ENCODE results near the gene IGSF8.

DNA sequence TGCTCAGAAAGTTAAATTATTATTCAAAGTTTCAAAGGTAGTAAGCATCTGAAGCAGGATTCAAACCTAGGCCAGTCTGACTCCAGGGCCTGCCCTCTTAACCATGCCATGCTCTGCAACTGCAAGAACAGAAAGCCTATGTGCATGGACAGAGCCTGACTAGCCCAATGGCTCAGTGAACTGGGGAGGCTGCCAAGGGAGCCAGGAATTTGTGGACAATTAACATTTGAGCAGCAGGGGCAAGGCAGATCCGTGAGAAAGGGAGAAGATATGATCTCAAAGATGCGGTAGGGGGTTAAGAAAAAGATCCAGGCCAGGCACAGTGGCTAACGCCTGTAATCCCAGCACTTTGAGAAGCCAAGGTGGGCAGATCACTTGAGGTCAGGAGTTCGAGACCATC is 46.5 kb upstream of the IGSF8 start:
- TF ChIP-seq, protein P1, sequence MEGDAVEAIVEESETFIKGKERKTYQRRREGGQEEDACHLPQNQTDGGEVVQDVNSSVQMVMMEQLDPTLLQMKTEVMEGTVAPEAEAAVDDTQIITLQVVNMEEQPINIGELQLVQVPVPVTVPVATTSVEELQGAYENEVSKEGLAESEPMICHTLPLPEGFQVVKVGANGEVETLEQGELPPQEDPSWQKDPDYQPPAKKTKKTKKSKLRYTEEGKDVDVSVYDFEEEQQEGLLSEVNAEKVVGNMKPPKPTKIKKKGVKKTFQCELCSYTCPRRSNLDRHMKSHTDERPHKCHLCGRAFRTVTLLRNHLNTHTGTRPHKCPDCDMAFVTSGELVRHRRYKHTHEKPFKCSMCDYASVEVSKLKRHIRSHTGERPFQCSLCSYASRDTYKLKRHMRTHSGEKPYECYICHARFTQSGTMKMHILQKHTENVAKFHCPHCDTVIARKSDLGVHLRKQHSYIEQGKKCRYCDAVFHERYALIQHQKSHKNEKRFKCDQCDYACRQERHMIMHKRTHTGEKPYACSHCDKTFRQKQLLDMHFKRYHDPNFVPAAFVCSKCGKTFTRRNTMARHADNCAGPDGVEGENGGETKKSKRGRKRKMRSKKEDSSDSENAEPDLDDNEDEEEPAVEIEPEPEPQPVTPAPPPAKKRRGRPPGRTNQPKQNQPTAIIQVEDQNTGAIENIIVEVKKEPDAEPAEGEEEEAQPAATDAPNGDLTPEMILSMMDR (IDR thresholded peaks at IDR 0.05), result no peak
- TF ChIP-seq, protein P2, sequence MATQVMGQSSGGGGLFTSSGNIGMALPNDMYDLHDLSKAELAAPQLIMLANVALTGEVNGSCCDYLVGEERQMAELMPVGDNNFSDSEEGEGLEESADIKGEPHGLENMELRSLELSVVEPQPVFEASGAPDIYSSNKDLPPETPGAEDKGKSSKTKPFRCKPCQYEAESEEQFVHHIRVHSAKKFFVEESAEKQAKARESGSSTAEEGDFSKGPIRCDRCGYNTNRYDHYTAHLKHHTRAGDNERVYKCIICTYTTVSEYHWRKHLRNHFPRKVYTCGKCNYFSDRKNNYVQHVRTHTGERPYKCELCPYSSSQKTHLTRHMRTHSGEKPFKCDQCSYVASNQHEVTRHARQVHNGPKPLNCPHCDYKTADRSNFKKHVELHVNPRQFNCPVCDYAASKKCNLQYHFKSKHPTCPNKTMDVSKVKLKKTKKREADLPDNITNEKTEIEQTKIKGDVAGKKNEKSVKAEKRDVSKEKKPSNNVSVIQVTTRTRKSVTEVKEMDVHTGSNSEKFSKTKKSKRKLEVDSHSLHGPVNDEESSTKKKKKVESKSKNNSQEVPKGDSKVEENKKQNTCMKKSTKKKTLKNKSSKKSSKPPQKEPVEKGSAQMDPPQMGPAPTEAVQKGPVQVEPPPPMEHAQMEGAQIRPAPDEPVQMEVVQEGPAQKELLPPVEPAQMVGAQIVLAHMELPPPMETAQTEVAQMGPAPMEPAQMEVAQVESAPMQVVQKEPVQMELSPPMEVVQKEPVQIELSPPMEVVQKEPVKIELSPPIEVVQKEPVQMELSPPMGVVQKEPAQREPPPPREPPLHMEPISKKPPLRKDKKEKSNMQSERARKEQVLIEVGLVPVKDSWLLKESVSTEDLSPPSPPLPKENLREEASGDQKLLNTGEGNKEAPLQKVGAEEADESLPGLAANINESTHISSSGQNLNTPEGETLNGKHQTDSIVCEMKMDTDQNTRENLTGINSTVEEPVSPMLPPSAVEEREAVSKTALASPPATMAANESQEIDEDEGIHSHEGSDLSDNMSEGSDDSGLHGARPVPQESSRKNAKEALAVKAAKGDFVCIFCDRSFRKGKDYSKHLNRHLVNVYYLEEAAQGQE (IDR thresholded peaks at IDR 0.05; ENCODE audit: insufficient read depth in 1 of 2, low read depth in 2 of 2, low read length in 1 of 2), result no peak
